ENCODE data around the gene GTPBP4.

Gene GTPBP4

GRCh38 chr10:966466-967235, 21.6 kb upstream of the GTPBP4 start:
- no peak for DNase-seq (ENCODE audit: low read depth)

- DNase-seq (ENCODE audit: low read depth) = no peak
Observed at GRCh38 chr10:968546-969199, 19.6 kb upstream of the GTPBP4 start.

DNA sequence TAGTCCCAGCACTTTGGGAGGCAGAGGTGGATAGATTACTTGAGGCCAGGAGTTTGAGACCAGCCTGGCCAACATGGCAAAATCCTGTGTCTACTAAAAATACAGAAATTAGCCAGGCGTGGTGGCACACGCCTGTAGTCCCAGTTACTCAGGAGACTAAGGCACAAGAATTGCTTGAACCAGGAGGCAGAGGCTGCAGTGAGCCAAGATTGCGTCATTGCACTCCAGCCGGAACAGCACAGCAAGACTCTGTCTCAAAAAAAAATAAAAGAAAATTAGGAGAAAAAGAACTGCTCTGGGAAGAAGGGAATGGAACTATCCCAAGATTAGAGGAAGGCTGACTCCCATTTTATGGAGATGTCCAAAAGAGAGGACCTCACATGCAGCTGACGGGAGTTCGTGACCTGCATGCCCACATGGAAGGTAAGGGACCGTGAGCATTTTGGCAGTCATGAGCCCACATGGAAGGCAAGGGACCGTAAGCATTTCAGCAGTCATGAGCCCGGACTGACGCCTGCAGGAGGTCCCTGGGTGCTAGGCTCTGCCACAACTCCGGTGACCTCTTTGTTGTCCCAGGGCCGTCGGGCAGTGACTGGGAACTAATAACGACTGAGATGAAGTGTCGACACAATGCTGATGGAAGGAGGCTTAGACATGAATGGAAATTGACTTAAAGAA, 18.6 kb upstream of the GTPBP4 start:
- no peak for DNase-seq (ENCODE audit: low read depth)

DNA sequence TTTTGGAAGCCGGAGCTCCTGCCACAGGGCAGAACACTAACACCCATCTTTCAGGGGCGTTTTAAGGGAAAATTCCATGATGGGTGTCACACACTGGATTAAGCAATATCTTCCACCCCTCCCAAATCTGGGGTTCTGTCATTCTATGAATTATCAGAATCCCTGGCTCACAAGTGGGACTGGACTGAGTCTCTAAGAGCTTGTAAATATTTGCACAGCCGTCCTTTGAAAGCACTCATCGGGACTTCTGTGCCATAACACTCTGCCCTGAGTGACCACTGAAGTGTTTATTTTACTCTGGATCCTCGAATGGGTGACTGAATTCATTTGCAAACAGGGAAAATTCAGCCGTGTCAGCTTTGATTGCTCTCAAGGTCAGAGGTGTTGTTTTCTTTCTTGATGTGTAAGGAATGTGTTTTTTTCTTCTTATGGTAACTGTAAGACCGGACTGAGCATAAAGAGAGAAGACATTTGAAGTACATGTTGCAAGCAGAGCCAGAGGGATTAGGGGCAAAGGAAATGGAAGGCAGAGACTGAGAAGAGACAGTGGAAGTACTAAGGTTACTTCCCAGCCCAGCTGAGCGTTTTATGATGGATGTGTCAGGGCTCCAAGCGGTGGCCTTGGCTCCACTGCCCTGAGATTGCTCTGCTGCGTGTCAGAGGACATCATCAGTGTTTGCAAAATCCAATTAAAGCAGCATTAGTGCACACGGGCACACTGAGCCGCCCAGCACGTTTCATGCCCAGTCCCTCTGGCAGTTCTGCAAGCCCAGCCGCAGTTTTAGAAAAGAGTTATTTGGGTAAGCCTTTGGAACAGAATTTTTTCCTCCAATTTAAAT, 17.7 kb upstream of the GTPBP4 start:
- no peak for DNase-seq (ENCODE audit: low read depth)

DNA sequence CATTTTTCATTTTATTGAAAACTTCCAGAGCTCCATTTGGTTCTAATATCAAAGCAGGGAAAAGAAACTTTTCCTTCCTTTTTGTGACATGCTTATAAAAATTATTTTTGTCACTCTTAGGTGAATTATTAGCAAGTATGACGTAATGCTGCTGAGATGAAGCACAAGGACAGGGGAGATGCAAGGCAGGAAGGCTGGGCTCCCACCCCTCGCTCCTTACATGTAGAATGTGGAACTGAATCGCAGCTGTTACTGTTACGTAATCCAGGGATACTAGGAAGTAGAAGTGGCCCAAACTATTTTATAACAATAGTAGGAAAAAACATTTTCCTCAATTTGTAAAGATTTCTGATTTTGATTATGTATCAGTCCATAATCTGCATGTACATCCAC, 17.1 kb upstream of the GTPBP4 start:
- no peak for DNase-seq (ENCODE audit: low read depth)

GRCh38 chr10:971613-972012, 16.6 kb upstream of the GTPBP4 start:
- no peak for DNase-seq (ENCODE audit: low read depth)

- no peak for DNase-seq (ENCODE audit: low read depth)
Observed at GRCh38 chr10:972763-973162, 15.5 kb upstream of the GTPBP4 start.

- DNase-seq (ENCODE audit: low read depth) = no peak
Observed at GRCh38 chr10:974038-974784, 14.0 kb upstream of the GTPBP4 start.

DNA sequence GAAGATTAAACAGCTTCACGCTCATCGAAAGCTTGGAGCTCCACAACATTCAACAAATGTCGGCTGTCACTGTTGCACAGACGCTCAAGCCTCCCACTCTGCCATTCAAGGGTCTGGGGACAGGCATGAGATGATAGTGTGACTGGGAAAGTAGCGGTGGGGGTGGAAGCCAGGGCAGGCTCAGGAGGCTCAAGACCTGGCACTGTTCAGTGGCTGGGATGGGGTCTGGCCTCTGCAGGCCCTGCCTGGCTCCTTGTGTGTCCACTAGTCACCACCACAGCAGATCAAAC, 13.5 kb upstream of the GTPBP4 start:
- no peak for DNase-seq (ENCODE audit: low read depth)

DNA sequence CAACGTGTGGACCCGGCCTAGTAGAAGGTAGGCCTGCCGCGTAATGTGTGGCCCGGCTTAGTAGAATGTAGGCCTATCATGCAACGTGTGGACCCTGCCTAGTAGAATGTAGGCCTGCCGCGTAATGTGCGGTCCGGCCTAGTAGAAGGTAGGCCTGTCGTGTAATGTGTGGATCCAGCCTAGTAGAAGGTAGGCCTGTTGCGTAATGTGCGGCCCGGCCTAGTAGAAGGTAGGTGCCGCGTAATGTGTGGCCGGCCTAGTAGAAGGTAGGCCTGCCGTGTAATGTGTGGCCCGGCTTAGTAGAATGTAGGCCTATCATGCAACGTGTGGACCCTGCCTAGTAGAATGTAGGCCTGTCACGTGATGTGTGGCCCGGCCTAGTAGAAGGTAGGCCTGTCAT, 11.9 kb upstream of the GTPBP4 start:
- no peak for DNase-seq (ENCODE audit: low read depth)

DNA sequence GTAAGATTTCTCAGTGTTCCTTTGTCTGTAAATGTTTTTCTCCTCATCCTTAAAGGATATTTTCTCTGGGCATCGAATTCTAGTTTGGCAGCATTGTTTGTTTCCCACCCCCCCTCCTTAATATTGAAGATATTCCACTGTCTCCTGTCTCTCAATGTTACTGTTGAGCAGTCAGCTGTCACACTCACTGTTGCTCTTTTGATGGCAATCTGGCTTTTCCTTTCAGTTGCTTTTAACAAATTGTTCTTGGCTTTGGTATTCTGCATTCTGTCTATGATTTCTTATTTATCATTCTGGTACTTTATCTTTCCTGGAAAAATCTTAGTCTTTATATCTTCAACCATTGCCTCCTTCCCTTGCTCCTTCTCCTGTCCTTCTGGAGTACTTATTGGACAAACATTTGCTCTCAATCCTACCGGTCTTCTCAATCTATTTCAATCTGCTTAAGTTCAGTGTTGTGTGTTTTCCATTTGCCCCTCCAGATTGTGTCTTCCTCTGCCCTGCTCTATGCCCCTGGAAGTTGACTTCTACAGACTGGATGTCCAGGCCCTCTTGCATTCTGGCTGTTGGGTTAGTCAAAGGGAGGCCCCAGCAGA, 9.3 kb upstream of the GTPBP4 start:
- DNase-seq (ENCODE audit: low read depth) = no peak

- no peak for DNase-seq (ENCODE audit: low read depth)
Observed at GRCh38 chr10:980468-981093, 7.7 kb upstream of the GTPBP4 start.

DNA sequence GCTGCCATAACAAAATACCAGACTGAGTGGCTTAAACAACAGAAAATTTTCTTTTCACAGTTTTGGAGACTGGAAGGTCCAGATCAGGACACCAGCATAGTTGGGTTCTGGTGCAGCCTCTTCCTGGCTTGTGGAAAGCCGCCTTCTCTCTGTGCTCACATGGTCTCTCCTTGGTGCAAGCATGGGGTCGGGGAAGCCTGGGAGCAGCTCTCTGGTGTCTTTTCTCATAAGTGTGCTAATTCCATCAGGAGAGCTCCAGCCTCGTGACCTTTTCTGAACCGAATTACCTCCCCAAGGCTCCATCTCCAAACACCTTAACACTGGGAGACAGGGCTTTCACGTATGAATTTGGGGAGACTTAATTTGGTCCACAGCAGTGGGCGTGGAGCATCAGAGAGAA, 4.8 kb upstream of the GTPBP4 start:
- no peak for DNase-seq (ENCODE audit: low read depth)

- DNase-seq (ENCODE audit: low read depth) = no peak
Observed at GRCh38 chr10:983971-984655, 4.1 kb upstream of the GTPBP4 start.

DNA sequence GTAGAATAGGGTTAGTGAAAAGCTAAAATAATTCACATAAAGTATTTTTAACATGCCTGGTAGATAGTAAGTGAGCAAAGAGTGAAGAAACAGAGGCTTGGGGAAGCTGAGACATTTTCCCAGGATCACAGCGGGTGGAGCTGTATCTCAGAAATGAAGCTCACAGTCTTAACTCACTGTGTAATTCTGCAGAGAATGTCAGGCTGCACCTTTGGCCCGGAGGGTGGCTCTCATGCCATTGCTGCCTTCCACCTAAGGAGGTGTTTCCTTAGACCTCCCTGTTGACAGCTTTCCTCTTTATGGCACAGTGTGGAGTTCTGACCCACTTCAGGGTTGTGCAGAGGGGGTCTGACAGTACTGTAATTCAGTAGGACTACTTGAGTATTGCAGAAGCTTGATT, 2.9 kb upstream of the GTPBP4 start:
- no peak for DNase-seq (ENCODE audit: low read depth)

- no peak for DNase-seq (ENCODE audit: low read depth)
Observed at GRCh38 chr10:986137-986825, 2.0 kb upstream of the GTPBP4 start.

DNA sequence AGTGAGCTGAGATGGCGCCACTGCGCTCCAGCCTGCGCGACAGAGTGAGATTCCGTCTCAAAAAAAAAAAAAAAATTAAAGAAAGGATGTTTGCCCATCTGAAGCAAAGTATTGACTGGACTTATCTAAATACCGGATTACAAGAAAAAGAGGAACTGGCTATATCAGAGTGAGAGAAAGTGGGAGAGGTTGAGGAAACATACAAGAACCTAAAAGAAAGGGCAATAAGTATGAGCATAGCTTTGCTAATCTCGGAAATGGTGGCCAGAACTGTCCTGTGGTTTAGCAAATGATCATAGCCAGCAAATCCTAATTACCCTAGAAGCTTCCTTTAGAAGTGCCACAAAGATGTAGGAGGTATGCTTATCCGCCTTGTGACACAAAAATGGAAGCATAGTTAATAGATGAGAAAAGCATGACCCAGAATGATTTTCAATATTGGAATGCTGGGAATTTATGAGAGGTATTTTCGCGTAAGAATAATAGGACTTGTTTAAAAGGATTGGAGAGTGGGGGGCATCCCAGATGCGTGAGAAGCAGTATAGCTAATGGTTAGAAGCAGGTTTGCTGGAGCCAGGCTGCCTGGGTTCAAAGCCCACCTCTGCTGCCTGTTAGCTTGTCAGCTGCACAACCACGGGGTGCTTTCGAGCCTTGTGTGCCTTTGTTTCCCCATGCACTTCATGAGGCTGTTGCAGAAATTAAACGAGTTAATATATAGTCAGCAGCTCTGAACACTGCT, 1.2 kb upstream of the GTPBP4 start:
- DNase-seq (ENCODE audit: low read depth) = no peak

DNA sequence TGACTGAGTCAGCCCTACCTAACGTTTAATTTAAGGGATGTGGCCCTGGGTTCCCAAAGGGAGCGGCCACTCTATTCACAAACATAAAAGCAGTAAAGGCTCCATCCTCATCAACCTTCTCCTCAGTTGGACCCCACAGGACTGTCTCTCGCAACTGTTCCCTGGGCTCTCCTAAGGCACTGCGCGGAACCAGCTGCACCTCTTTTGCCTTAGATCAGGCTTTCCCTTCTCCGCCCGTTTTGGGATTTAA, 689 bp upstream of the GTPBP4 start:
- no peak for DNase-seq (ENCODE audit: low read depth)

Data from stimulated activated CD4-positive, alpha-beta T cell treated with anti-CD3 and anti-CD28 coated beads, Interleukin-2, amount 100 ng/mL, for 4 hours (primary cell).